Activated CD4-positive, CD25-positive, alpha-beta regulatory T cell treated with anti-CD3 and anti-CD28 coated beads, Interleukin-2, amount 50 U/mL, for 24 hours (primary cell): ENCODE data around the gene SGCA.

Experiments used
- ATAC-seq, 2 donors: fragments of 150-1000 bp; cut with Tn5 transposase; one replicate each; pipeline ENCODE4 v1.10.0; 2021; ENCODE audit warnings: mild to moderate bottlenecking in 1 of 2, moderate library complexity in 1 of 2

Gene SGCA

DNA sequence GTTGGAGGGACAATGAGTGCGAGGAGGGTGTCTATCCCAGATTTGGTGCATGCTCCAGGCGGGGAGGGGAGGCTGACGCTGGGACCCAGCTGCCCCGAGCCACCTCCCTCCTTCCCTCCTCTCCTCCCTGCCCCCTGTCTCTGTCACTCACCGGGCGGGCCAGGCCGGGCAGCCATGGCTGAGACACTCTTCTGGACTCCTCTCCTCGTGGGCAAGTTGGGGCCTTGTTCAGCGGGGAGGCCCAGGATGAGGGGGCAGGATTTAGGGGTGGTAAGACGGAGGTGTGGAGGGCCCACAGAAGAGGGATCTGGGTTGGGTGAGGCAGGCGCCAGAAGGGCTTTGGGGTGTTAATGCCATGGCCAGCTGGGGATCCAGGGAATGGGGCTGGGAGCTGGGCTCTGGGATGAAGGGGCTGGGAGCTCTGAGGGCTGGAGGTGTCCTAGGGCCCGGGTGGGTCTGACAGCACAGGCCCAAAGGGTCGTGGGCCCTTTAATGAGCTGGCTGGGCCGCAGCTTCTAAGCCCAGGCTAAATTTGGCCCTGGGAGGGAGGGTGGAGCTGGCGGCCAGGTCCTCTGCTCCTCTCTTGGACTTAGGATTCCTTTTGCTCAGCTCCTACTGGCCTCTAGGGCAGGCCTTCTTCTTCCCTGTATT lies at the start of gene SGCA:
Gene SGCA, plus strand, starts transcription at position 139 of the 651 bp plus-strand sequence. Its CDS starts 36 bp downstream, at position 175.
- ATAC-seq = no peak

- peak; percentile 89 for ATAC-seq
Measured at GRCh38 chr17:50117202-50118051, 48.4 kb upstream of the SGCA start.

GRCh38 chr17:50118076-50118827 lies 47.6 kb upstream of the SGCA start:
- ATAC-seq = no peak

DNA sequence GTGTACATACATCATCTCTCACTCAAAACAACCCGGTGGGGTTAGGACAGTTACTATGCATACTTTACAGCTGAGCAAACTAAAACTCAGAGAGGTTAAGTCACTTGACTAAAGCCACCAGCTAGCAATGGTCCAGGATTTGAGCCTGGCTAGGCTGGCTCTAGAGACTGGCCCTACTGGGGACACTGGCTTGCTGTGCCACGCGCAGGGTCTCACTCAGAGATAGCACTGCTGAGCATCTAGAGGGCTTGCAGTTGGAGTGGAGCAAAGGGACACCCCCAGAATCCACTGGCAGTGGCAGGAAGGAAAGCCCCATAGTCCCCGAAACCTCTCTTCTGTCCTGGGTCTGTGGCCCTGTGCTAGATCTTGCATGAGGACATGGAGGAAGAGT lies 47.0 kb upstream of the SGCA start:
- no peak for ATAC-seq

DNA sequence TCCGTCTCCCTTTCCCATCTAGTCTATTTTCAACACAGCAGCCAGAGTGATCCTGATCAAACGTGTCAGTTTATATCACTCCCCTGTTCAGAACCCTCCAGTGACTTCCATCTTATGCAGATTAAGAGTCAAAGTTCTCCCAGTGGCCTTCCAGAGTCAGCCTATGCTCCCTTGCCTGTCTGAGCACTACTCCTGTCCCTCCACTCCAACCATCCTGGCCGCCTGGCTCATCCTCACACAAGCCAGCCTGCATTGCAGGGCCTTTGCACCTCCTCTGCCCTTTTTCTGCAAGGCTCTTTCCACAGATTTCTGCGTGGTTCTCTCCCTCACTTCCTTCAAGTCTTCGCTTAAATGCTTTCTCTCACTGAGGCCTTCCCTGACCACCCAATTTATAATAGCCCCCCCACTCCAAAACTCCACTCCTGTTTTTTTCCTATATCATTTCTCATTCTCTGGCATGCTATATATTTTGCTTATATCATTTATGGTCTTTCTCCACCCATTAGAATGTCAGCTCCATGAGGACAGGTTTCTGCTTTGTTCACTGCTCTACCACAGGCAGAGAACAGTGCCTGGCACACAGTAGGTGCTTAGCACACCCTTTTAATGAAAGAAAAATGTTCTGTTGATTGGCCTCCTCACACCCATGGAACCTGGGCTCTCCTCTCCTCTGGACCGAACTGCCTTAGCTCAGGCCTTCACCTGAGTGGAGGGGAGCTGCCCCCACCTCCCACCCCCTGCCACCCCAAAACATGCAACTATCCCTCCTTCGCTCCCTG lies 45.1 kb upstream of the SGCA start:
- ATAC-seq = no peak

- no peak for ATAC-seq
Measured at GRCh38 chr17:50122945-50123344, 42.9 kb upstream of the SGCA start.

GRCh38 chr17:50123649-50124349 lies 42.0 kb upstream of the SGCA start:
- ATAC-seq = no peak

DNA sequence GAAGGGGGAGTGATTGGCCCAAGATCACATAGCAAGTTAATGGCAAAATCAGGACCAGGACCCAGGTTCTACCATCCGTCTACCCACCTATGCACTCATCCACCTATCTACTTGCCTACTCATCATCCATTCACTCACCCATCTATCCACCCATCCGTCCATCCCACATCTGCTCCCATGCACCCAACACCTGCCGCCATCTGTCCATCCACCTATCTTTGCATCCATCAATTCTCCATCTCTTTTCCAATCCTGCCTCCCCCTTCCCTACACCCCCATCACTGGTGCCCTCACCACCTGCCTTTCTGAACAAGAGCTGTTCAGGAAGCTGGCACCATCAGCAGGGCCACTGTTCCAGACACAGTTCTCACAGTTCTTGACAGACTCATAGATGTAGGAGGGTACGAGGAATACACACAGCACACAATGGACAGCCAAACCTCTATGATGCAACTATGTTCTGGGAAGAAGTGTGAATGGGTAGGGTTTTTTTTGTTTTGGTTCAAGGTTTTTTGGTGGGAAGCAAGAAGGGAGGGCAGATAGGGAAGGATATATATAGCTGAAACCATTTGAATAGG lies 40.3 kb upstream of the SGCA start:
- no peak for ATAC-seq

DNA sequence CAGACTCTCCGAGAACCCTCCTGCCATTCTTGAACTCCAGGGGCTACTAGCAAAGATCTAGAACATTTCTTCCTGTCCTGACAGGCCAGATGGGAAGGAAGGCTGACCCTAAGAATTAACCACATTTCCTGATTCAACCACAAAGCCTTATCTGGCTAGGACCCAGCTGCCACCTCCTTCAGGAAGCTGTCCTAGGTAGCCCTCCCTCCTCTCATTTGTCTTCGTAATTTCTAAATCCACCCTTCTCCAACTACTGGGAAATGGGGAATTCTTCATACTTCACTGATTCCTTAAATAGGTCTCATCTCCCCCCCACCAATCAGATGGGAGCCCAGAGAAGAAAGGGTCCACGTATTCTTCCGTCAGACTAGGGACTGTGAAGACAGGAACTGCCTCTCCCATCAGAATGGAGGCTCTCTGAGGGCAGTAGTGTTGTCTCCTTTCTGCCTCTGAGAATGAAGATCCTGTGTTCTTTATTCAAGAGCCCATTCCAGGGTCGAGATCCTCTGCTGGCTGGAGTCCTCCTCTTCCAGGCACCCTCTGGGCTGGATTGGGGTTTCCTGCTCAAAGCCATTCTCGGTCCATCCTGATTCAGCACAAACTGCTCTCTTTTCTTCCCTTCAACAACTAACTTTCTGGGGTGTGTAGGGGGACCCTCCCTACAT lies 38.0 kb upstream of the SGCA start:
- no peak for ATAC-seq

GRCh38 chr17:50128441-50129352 lies 37.1 kb upstream of the SGCA start:
- no peak for ATAC-seq

- no peak for ATAC-seq
Measured at GRCh38 chr17:50129353-50129727, 36.5 kb upstream of the SGCA start.

GRCh38 chr17:50129728-50130558 lies 35.9 kb upstream of the SGCA start, which contains the start of gene SAMD14:
SAMD14 (minus strand) TSS chr17:50130160; CDS start chr17:50124959, 5,201 bp downstream.
- ATAC-seq = peak; percentile 46 to 54

GRCh38 chr17:50130559-50131305 lies 35.1 kb upstream of the SGCA start:
- ATAC-seq = no peak

GRCh38 chr17:50132104-50132794 lies 33.6 kb upstream of the SGCA start:
- ATAC-seq = no peak

- no peak for ATAC-seq
Measured at GRCh38 chr17:50133028-50133768, 32.6 kb upstream of the SGCA start.

- ATAC-seq = no peak
Measured at GRCh38 chr17:50133769-50134099, 32.1 kb upstream of the SGCA start.
